HCT116 (cell line): ENCODE measurements around the gene TOM1L1. TPM values are rescaled to one million over a fixed set of nuclear protein-coding genes. Genes with fewer than 3 reads are reported as not detected.

Experiments used
- ATAC-seq: fragments of 200-7000 bp; cut with Tn5 transposase; 2 replicates; pipeline ENCODE4 v1.9.1; 2020; ENCODE audit warnings: mild to moderate bottlenecking, moderate library complexity
- Bru-seq: library from RNA; stranded (reverse); fragments of 400-500 nt; gene quantifications from one replicate; lab custom pipeline; 2021; lab: Mats Ljungman, UMichigan
- BruChase-seq, 2 experiments: library from RNA; stranded (reverse); fragments of 400-500 nt; gene quantifications; one replicate each; lab custom pipeline; 2021; lab: Mats Ljungman, UMichigan
- BruUV-seq: library from RNA; stranded (reverse); fragments of 400-500 nt; replicated peaks from 2 replicates; lab custom pipeline; 2021; lab: Mats Ljungman, UMichigan
- CTCF ChIA-PET: fragments of 300-600 bp; sonication (Branson Sonifier 250); formaldehyde crosslinking; loops from one replicate; lab custom pipeline; 2021; ENCODE audit warnings: antibody characterized with exemption; lab: Charles Lee
- POLR2A ChIA-PET: fragments of 300-600, 350-600 bp; sonication (Branson Sonifier 250); formaldehyde crosslinking; loops from one replicate; lab custom pipeline; 2021; ENCODE audit warnings: antibody characterized with exemption; lab: Charles Lee
- RAD21 ChIA-PET, 2 experiments: fragments of 300-600 bp; sonication (Branson Sonifier 250); formaldehyde crosslinking; loops; one replicate each; lab custom pipeline; 2023; ENCODE audit warnings: low total read pairs in 2 of 2; ENCODE audit not compliant: uncharacterized antibody in 2 of 2, unreplicated experiment in 2 of 2, low non-redundant PET in 1 of 2; lab: Charles Lee
- DNase-seq: peaks from one replicate; pipeline ENCODE4 v3.0.0-alpha.2; 2010; ENCODE audit warnings: low read depth, low spot score
- H2AFZ ChIP-seq: fragments of 200-600 bp; shearing (Covaris generic), sonication (generic); 2 replicates; pipeline ENCODE4 v1.6.1; 2017; ENCODE audit warnings: low read depth, mixed run types, mixed read lengths, antibody characterized with exemption, low read length; ENCODE audit not compliant: poor library complexity, severe bottlenecking
- H3K27ac ChIP-seq: 2 replicates; pipeline ENCODE4 v1.5.1; 2012; ENCODE audit warnings: low read depth, low read length
- H3K27me3 ChIP-seq: fragments of 200-600 bp; sonication (generic); 2 replicates; pipeline ENCODE4 v1.6.1; 2016; ENCODE audit warnings: mixed run types, low read length, mixed read lengths; ENCODE audit not compliant: insufficient read depth
- H3K36me3 ChIP-seq, 2 experiments: fragments of 200-500 bp in 1 of 2; fragments of 200-600 bp in 1 of 2; sonication (Bioruptor generic) in 1 of 2; sonication (generic) in 1 of 2; 2 replicates each; pipeline versions ENCODE4 v1.5.1 to v1.6.1; 2014 to 2016; ENCODE audit warnings: low read length in 2 of 2, inconsistent platforms in 1 of 2, mixed read lengths in 1 of 2, mixed run types in 1 of 2; ENCODE audit not compliant: insufficient read depth in 2 of 2, control insufficient read depth in 1 of 2
- H3K4me1 ChIP-seq, 2 experiments: fragments of 200-600 bp in 1 of 2; sonication (generic) in 1 of 2; 2 replicates each; pipeline versions ENCODE4 v1.5.1 to v1.6.1; 2012 to 2017; ENCODE audit warnings: low read length in 2 of 2, inconsistent platforms in 1 of 2, mild to moderate bottlenecking in 1 of 2, mixed read lengths in 1 of 2, mixed run types in 1 of 2, moderate library complexity in 1 of 2; ENCODE audit not compliant: insufficient read depth in 2 of 2, control insufficient read depth in 1 of 2
- H3K4me2 ChIP-seq: fragments of 200-600 bp; sonication (generic); 2 replicates; pipeline ENCODE4 v1.6.1; 2017; ENCODE audit warnings: mixed run types, low read length, mixed read lengths
- H3K4me3 ChIP-seq, 2 experiments: fragments of 200-600 bp in 1 of 2; sonication (generic) in 1 of 2; replicated peaks in 1 of 2; 2 replicates each; pipeline ENCODE4 v1.5.1; 2011 to 2016; ENCODE audit warnings: low read length in 2 of 2, control low read depth in 1 of 2, low read depth in 1 of 2, mild to moderate bottlenecking in 1 of 2, mixed read lengths in 1 of 2, mixed run types in 1 of 2
- H3K79me2 ChIP-seq: fragments of 200-600 bp; sonication (generic); 2 replicates; pipeline ENCODE4 v1.6.1; 2017; ENCODE audit warnings: mild to moderate bottlenecking, mixed run types, low read length, moderate library complexity, mixed read lengths; ENCODE audit not compliant: insufficient read depth
- H3K9ac ChIP-seq: fragments of 200-600 bp; sonication (generic); 2 replicates; pipeline ENCODE4 v1.6.1; 2016; ENCODE audit warnings: low read length, mixed read lengths
- H3K9me2 ChIP-seq: fragments of 200-600 bp; sonication (generic), shearing (Covaris generic); 2 replicates; pipeline ENCODE4 v1.6.1; 2017; ENCODE audit warnings: mixed run types, mild to moderate bottlenecking, moderate library complexity; ENCODE audit not compliant: insufficient read depth
- H3K9me3 ChIP-seq, 2 experiments: fragments of 200-500 bp in 1 of 2; fragments of 200-600 bp in 1 of 2; sonication (Bioruptor generic) in 1 of 2; sonication (generic) in 1 of 2; 2 replicates each; pipeline ENCODE4 v1.6.1; 2014 to 2017; ENCODE audit warnings: low read length in 2 of 2, mixed read lengths in 2 of 2, inconsistent platforms in 1 of 2, low read depth in 1 of 2, mild to moderate bottlenecking in 1 of 2, mixed run types in 1 of 2, moderate library complexity in 1 of 2; ENCODE audit not compliant: control insufficient read depth in 1 of 2, insufficient read depth in 1 of 2
- H4K20me1 ChIP-seq: fragments of 200-600 bp; sonication (generic), shearing (Covaris generic); 2 replicates; pipeline ENCODE4 v1.6.1; 2017; ENCODE audit warnings: mixed run types, mild to moderate bottlenecking, moderate library complexity; ENCODE audit not compliant: insufficient read depth
- CEBPB ChIP-seq: IDR thresholded peaks from 2 replicates; pipeline ENCODE4 v1.6.1; 2012; ENCODE audit warnings: low read depth
- FOSL1 ChIP-seq: IDR thresholded peaks from 2 replicates; pipeline ENCODE4 v1.6.1; 2012; ENCODE audit warnings: low read depth
- JUND ChIP-seq: IDR thresholded peaks from 2 replicates; pipeline ENCODE4 v1.6.1; 2012
- RAD21 ChIP-seq: IDR thresholded peaks from 2 replicates; pipeline ENCODE4 v1.6.1; 2012; ENCODE audit warnings: low read depth, mild to moderate bottlenecking
- TCF7L2 ChIP-seq: IDR thresholded peaks from 2 replicates; pipeline ENCODE4 v1.7.0; 2011; ENCODE audit warnings: borderline replicate concordance, inconsistent platforms; ENCODE audit not compliant: insufficient read depth, insufficient read length; ENCODE audit errors: extremely low read depth
- YY1 ChIP-seq: IDR thresholded peaks from 2 replicates; pipeline ENCODE4 v1.6.1; 2011; ENCODE audit warnings: low read length, low read depth, moderate library complexity, mild to moderate bottlenecking; ENCODE audit not compliant: insufficient replicate concordance; ENCODE audit errors: extremely low read depth
- ZFX ChIP-seq: fragments of 450-650 bp; IDR thresholded peaks from 2 replicates; pipeline ENCODE4 v1.6.1; 2017
- ZNF274 ChIP-seq: fragments of 200-500 bp; sonication (Bioruptor generic); IDR thresholded peaks from 2 replicates; pipeline ENCODE4 v1.6.1; 2014; ENCODE audit warnings: mild to moderate bottlenecking, low read depth, low read length, inconsistent platforms
- intact Hi-C: fragments of 100-400 bp; cut with micrococcal nuclease; formaldehyde crosslinking; loops from 2 replicates; pipeline ENCODE4 v1.10.0; 2022
- long read RNA-seq: library from polyadenylated mRNA; unstranded; transcript quantifications from one replicate; pipeline ENCODE4 v2.0.0, GENCODE V29; 2021; ENCODE audit not compliant: unreplicated experiment
- polyA plus RNA-seq: library from polyadenylated mRNA; unstranded; fragments of >200 nt; gene quantifications from 2 replicates; pipeline ENCODE4 v1.2.1, GENCODE V29; 2012; ENCODE audit warnings: missing spikeins
- total RNA-seq: library from RNA; stranded (reverse); gene quantifications from one replicate; pipeline ENCODE4 v1.2.1, GENCODE V29; 2021; ENCODE audit not compliant: unreplicated experiment
- TF ChIP-seq, protein P1 (sequence below), 3 experiments: fragments of 200-600 bp in 1 of 3; sonication (generic) in 1 of 3; IDR thresholded peaks in 2 of 3; conservative IDR thresholded peaks in 1 of 3; 2 replicates each; pipeline ENCODE4 v1.5.1; 2012 to 2017; ENCODE audit warnings: low read depth in 2 of 3, low read length in 2 of 3, antibody characterized with exemption in 1 of 3, borderline replicate concordance in 1 of 3, control low read depth in 1 of 3, mild to moderate bottlenecking in 1 of 3, mixed read lengths in 1 of 3, mixed run types in 1 of 3, moderate library complexity in 1 of 3; ENCODE audit not compliant: insufficient read depth in 1 of 3
- TF ChIP-seq, protein P2 (sequence below): IDR thresholded peaks from 2 replicates; pipeline ENCODE4 v1.6.1; 2012
- TF ChIP-seq, protein P3 (sequence below): IDR thresholded peaks from 2 replicates; pipeline ENCODE4 v1.6.1; 2011; ENCODE audit warnings: mild to moderate bottlenecking, low read length, moderate library complexity; ENCODE audit not compliant: insufficient replicate concordance; ENCODE audit errors: extremely low read depth
- TF ChIP-seq, protein P4 (sequence below): IDR thresholded peaks from 2 replicates; pipeline ENCODE4 v1.6.1; 2012; ENCODE audit warnings: low read depth

Gene TOM1L1, protein sequence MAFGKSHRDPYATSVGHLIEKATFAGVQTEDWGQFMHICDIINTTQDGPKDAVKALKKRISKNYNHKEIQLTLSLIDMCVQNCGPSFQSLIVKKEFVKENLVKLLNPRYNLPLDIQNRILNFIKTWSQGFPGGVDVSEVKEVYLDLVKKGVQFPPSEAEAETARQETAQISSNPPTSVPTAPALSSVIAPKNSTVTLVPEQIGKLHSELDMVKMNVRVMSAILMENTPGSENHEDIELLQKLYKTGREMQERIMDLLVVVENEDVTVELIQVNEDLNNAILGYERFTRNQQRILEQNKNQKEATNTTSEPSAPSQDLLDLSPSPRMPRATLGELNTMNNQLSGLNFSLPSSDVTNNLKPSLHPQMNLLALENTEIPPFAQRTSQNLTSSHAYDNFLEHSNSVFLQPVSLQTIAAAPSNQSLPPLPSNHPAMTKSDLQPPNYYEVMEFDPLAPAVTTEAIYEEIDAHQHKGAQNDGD
- 70.8 TPM for total RNA-seq
- 56.7 and 60.3 TPM in 2 replicates for polyA plus RNA-seq
- Bru-seq, nascent RNA = percentile 94 among the genes with signal in this experiment
- percentile 86 among the genes with signal in this experiment for BruChase-seq, experiment 1, labeled RNA remaining after a 6-hour chase
- percentile 93 among the genes with signal in this experiment for BruChase-seq, experiment 2, labeled RNA remaining after a 2-hour chase
- long read RNA-seq, transcript TOM1L1-220 (10 exons, 1,849 nt) = minor isoform, 9 of 125 reads
- long read RNA-seq, transcript TOM1L1-221 (16 exons, 2,507 nt) = major isoform, 52 of 125 reads
- long read RNA-seq, partial matches to known transcripts = 16 of 125 reads
- long read RNA-seq, other reads (novel, unspliced or antisense) = 42 of 125 reads

DNA sequence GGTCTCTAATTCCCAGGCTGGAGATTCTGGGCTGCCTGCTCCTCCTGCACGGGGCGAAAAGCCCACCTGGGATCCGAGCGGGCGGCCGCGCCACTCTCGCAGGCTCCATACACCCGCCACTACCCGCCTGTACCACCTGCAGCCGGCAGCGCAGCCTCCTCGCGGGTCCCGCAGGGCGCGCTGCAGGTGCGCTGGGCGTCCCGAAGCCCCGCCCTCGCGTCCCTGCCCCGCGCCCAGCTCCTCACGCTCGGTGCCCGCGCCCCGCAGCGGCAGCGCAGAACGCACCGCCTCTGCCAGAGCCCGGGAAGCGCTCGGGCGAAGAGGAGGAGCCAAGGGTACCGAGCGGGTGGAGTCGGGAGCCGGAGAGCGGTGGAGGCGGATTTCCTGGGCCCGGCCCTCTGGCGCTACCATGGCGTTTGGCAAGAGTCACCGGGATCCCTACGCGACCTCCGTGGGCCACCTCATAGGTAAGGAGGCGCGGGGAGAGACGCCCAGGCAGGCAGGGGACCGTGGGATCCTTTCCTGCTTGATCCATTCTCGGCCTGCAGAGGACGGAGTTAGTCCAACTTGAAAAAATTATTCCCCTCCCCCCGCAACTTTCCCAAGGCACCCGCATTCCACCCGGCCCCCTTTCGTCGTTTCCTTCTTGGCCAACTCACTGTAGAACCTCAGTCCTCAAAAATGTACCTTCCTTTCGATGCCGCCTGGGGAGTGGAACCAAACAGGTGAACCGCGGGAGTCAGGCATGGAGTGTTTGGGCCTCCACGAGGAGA, at the start of gene TOM1L1:
TSS of gene TOM1L1 (plus strand) at position 396 of the 773 bp plus-strand sequence. CDS start at position 410, 14 bp downstream.
- H3K4me2 ChIP-seq = peak within 1 kb of the TSS; percentile 77
- intact Hi-C loops = loop anchor here (2.0 kb wide), 1 partner anchor 68 kb away; the partner anchor contains the start of genes COX11 and STXBP4
- no peak for TF ChIP-seq CEBPB
- peak; percentile 65 for TF ChIP-seq ZFX
- peak; percentile 31; the same call in 1 of the 2 replicates for TF ChIP-seq RAD21
- no peak for TF ChIP-seq ZNF274
- TF ChIP-seq JUND = no peak
- TF ChIP-seq, protein P1, sequence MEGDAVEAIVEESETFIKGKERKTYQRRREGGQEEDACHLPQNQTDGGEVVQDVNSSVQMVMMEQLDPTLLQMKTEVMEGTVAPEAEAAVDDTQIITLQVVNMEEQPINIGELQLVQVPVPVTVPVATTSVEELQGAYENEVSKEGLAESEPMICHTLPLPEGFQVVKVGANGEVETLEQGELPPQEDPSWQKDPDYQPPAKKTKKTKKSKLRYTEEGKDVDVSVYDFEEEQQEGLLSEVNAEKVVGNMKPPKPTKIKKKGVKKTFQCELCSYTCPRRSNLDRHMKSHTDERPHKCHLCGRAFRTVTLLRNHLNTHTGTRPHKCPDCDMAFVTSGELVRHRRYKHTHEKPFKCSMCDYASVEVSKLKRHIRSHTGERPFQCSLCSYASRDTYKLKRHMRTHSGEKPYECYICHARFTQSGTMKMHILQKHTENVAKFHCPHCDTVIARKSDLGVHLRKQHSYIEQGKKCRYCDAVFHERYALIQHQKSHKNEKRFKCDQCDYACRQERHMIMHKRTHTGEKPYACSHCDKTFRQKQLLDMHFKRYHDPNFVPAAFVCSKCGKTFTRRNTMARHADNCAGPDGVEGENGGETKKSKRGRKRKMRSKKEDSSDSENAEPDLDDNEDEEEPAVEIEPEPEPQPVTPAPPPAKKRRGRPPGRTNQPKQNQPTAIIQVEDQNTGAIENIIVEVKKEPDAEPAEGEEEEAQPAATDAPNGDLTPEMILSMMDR (IDR thresholded peaks at IDR 0.05 in 2 of 3, conservative IDR thresholded peaks at IDR 0.05 in 1 of 3; ENCODE audit: borderline replicate concordance in 1 of 3, insufficient read depth in 1 of 3, low read depth in 2 of 3, low read length in 2 of 3) = peak in 2 of 3 experiments; percentile 22 to 25; a peak in 2 of 6 replicates
- TF ChIP-seq, protein P2, sequence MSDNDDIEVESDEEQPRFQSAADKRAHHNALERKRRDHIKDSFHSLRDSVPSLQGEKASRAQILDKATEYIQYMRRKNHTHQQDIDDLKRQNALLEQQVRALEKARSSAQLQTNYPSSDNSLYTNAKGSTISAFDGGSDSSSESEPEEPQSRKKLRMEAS = peak; percentile 28; the same call in 1 of the 2 replicates
- TF ChIP-seq YY1 = peak; percentile 68
- TF ChIP-seq TCF7L2 = peak; percentile 93
- TF ChIP-seq, protein P3, sequence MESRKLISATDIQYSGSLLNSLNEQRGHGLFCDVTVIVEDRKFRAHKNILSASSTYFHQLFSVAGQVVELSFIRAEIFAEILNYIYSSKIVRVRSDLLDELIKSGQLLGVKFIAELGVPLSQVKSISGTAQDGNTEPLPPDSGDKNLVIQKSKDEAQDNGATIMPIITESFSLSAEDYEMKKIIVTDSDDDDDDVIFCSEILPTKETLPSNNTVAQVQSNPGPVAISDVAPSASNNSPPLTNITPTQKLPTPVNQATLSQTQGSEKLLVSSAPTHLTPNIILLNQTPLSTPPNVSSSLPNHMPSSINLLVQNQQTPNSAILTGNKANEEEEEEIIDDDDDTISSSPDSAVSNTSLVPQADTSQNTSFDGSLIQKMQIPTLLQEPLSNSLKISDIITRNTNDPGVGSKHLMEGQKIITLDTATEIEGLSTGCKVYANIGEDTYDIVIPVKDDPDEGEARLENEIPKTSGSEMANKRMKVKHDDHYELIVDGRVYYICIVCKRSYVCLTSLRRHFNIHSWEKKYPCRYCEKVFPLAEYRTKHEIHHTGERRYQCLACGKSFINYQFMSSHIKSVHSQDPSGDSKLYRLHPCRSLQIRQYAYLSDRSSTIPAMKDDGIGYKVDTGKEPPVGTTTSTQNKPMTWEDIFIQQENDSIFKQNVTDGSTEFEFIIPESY = no peak
- no peak for TF ChIP-seq FOSL1
- TF ChIP-seq, protein P4, sequence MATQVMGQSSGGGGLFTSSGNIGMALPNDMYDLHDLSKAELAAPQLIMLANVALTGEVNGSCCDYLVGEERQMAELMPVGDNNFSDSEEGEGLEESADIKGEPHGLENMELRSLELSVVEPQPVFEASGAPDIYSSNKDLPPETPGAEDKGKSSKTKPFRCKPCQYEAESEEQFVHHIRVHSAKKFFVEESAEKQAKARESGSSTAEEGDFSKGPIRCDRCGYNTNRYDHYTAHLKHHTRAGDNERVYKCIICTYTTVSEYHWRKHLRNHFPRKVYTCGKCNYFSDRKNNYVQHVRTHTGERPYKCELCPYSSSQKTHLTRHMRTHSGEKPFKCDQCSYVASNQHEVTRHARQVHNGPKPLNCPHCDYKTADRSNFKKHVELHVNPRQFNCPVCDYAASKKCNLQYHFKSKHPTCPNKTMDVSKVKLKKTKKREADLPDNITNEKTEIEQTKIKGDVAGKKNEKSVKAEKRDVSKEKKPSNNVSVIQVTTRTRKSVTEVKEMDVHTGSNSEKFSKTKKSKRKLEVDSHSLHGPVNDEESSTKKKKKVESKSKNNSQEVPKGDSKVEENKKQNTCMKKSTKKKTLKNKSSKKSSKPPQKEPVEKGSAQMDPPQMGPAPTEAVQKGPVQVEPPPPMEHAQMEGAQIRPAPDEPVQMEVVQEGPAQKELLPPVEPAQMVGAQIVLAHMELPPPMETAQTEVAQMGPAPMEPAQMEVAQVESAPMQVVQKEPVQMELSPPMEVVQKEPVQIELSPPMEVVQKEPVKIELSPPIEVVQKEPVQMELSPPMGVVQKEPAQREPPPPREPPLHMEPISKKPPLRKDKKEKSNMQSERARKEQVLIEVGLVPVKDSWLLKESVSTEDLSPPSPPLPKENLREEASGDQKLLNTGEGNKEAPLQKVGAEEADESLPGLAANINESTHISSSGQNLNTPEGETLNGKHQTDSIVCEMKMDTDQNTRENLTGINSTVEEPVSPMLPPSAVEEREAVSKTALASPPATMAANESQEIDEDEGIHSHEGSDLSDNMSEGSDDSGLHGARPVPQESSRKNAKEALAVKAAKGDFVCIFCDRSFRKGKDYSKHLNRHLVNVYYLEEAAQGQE = no peak

More for the DNA sequence above, at the start of gene TOM1L1:
- Histone ChIP-seq H4K20me1 (no peaks in the 10 kb centered on the region), H3K27ac (peak within 1 kb of the TSS; percentile 75), H2AFZ (peak within 1 kb of the TSS; percentile 90), H3K27me3 (no peaks in the 10 kb centered on the region), H3K9me2 (no peaks in the 10 kb centered on the region), H3K4me1 (peaks cover 11 to 18% of the 10 kb centered on the region in 2 experiments; a peak in 3 of 4 replicates), H3K9ac (peak within 1 kb of the TSS; percentile 73), H3K9me3 (no peaks in the 10 kb centered on the region), H3K4me3 (peak within 1 kb of the TSS; percentile 76 to 90), H3K79me2 (peaks cover 14% of the 10 kb centered on the region), H3K36me3 (peaks cover 0 to 3% of the 10 kb centered on the region in 2 experiments; a peak in 3 of 4 replicates)
- ChIA-PET CTCF (interaction anchor here (1.0 to 1.4 kb wide), 2 partner anchors 10 to 12 kb away, joined by 3 to 5 read pairs; no protein-coding TSS in a partner anchor), RAD21 (no interaction called here), POLR2A (interaction anchor here (1.2 kb wide), 1 partner anchor 12 kb away, joined by 5 read pairs; no protein-coding TSS in a partner anchor)
- ATAC-seq = peak; percentile 98
- BruUV-seq = no TSS peak
- DNase-seq = peak; percentile 86
